Esophagus muscularis mucosa (tissue), 4 donors: ENCODE measurements around the gene ING1. TPM values are rescaled to one million over a fixed set of nuclear protein-coding genes. Genes with fewer than 3 reads are reported as not detected.

ENCODE experiments used
- DNase-seq: peaks from one replicate; pipeline ENCODE4 v3.0.0-alpha.2; 2017; ENCODE audit errors: extremely low spot score
- H3K27ac ChIP-seq, 4 donors: fragments of 200-600 bp; sonication (generic); replicated peaks in 1 of 4; 1 replicate in 3 of 4; 2 replicates in 1 of 4; pipeline ENCODE4 v1.5.1; 2016 to 2019; ENCODE audit warnings: mild to moderate bottlenecking in 1 of 4
- H3K27me3 ChIP-seq, 4 donors: fragments of 200-600 bp; sonication (generic); one replicate each; pipeline versions ENCODE4 v1.5.1 to v1.6.0; 2016 to 2019
- H3K36me3 ChIP-seq, 4 donors: fragments of 200-600 bp; sonication (generic); one replicate each; pipeline ENCODE4 v1.5.1; 2016 to 2019
- H3K4me1 ChIP-seq, 4 donors: fragments of 200-600 bp; sonication (generic); one replicate each; pipeline ENCODE4 v1.5.1; 2016 to 2019
- H3K4me3 ChIP-seq, 4 donors: fragments of 200-600 bp; sonication (generic); 1 replicate in 2 of 4; 2 replicates in 2 of 4; pipeline ENCODE4 v1.5.1; 2016 to 2019; ENCODE audit warnings: mild to moderate bottlenecking in 4 of 4, moderate library complexity in 1 of 4
- H3K9me3 ChIP-seq, 4 donors: fragments of 200-600 bp; sonication (generic); 1 replicate in 3 of 4; 2 replicates in 1 of 4; pipeline ENCODE4 v1.5.1; 2016 to 2019
- CTCF ChIP-seq, 3 experiments: fragments of 200-600 bp in 2 of 3; fragments of 450-650 bp in 1 of 3; sonication (generic) in 2 of 3; IDR thresholded peaks; one replicate each; pipeline ENCODE4 v1.5.1; 2017 to 2019; ENCODE audit warnings: antibody characterized with exemption in 3 of 3, mild to moderate bottlenecking in 2 of 3, moderate library complexity in 1 of 3
- EP300 ChIP-seq: sonication (generic); formaldehyde crosslinking; IDR thresholded peaks from one replicate; pipeline ENCODE4 v1.6.1; 2017; ENCODE audit warnings: antibody characterized with exemption
- POLR2A ChIP-seq: fragments of 450-650 bp; IDR thresholded peaks from one replicate; pipeline ENCODE4 v1.6.1; 2017; ENCODE audit warnings: antibody characterized with exemption, moderate library complexity, mild to moderate bottlenecking, low read depth
- POLR2AphosphoS5 ChIP-seq, 2 donors: sonication (generic); formaldehyde crosslinking; IDR thresholded peaks; one replicate each; pipeline ENCODE4 v1.6.1; 2017; ENCODE audit warnings: antibody characterized with exemption in 2 of 2
- WGBS: methylation state at CpG from one replicate; pipeline ENCODE4 v1.1.5; 2018; 5-methylcytosine and 5-hydroxymethylcytosine counted together
- intact Hi-C: fragments of 100-400 bp; cut with DNase I; formaldehyde crosslinking; loops from one replicate; pipeline ENCODE4 v1.15.1; 2023
- total RNA-seq, 4 donors: library from RNA; depleted of rRNA; stranded (reverse); fragments of >200 nt; gene quantifications; one replicate each; pipeline versions ENCODE4 v1.1.0 to v1.2.1, GENCODE V29; 2016

The ING1 gene
- total RNA-seq, 4 donors from 2014 or later = 17.2 to 25.5 (median 23.2) TPM

- DNase-seq = no peak
- Histone ChIP-seq H3K27me3 (no peaks in the 10 kb centered on the region), H3K9me3 (no peaks in the 10 kb centered on the region), H3K4me1 (no peaks in the 10 kb centered on the region), H3K27ac (no peak overlapping the region), H3K4me3 (no peak overlapping the region), H3K36me3 (no peaks in the 10 kb centered on the region)
- TF ChIP-seq POLR2AphosphoS5 (IDR thresholded peaks at IDR 0.05) (no peak), POLR2A (no peak), CTCF (IDR thresholded peaks at IDR 0.05) (no peak), EP300 (no peak)
- intact Hi-C loops = no loop called here
- WGBS = 89% methylated on average over 5 of the region's 5 CpGs
Measured at GRCh38 chr13:110734561-110734960, 21.1 kb downstream of the ING1 start.

- DNase-seq = no peak
- no peak overlapping the region for H3K4me3 ChIP-seq
- H3K4me1 ChIP-seq = no peaks in the 10 kb centered on the region
- intact Hi-C loops = no loop called here
- H3K27ac ChIP-seq = no peak overlapping the region
- TF ChIP-seq EP300 (no peak), POLR2AphosphoS5 (IDR thresholded peaks at IDR 0.05) (no peak), POLR2A (no peak), CTCF (IDR thresholded peaks at IDR 0.05) (no peak)
- no peaks in the 10 kb centered on the region for H3K9me3 ChIP-seq
- no peaks in the 10 kb centered on the region for H3K36me3 ChIP-seq
- no peaks in the 10 kb centered on the region for H3K27me3 ChIP-seq
Measured at GRCh38 chr13:110737555-110737954, 24.1 kb downstream of the ING1 start.

- Histone ChIP-seq H3K36me3 (no peaks in the 10 kb centered on the region), H3K9me3 (no peaks in the 10 kb centered on the region), H3K4me3 (no peak overlapping the region), H3K4me1 (no peaks in the 10 kb centered on the region), H3K27me3 (no peaks in the 10 kb centered on the region), H3K27ac (no peak overlapping the region)
- 64% methylated on average over 1 of the region's 1 CpG for WGBS
- TF ChIP-seq POLR2AphosphoS5 (IDR thresholded peaks at IDR 0.05) = no peak
- no peak for TF ChIP-seq CTCF (IDR thresholded peaks at IDR 0.05)
- TF ChIP-seq EP300 = no peak
- no peak for TF ChIP-seq POLR2A
- intact Hi-C loops = no loop called here
- no peak for DNase-seq
Measured at GRCh38 chr13:110743687-110744086, 30.2 kb downstream of the ING1 start.

GRCh38 chr13:110746438-110746837 is 32.9 kb downstream of the ING1 start:
- Histone ChIP-seq H3K9me3 (no peaks in the 10 kb centered on the region), H3K36me3 (no peaks in the 10 kb centered on the region), H3K27ac (no peak overlapping the region), H3K4me3 (no peak overlapping the region), H3K4me1 (no peaks in the 10 kb centered on the region), H3K27me3 (no peaks in the 10 kb centered on the region)
- 86% methylated on average over 1 of the region's 1 CpG for WGBS
- intact Hi-C loops = no loop called here
- DNase-seq = no peak
- no peak for TF ChIP-seq POLR2A
- TF ChIP-seq POLR2AphosphoS5 (IDR thresholded peaks at IDR 0.05) = no peak
- TF ChIP-seq EP300 = no peak
- no peak for TF ChIP-seq CTCF (IDR thresholded peaks at IDR 0.05)

GRCh38 chr13:110748271-110748670 is 34.8 kb downstream of the ING1 start:
- Histone ChIP-seq H3K9me3 (no peaks in the 10 kb centered on the region), H3K4me1 (no peaks in the 10 kb centered on the region), H3K27me3 (no peaks in the 10 kb centered on the region), H3K27ac (no peak overlapping the region), H3K36me3 (no peaks in the 10 kb centered on the region), H3K4me3 (no peak overlapping the region)
- no peak for DNase-seq
- WGBS = 93% methylated on average over 4 of the region's 4 CpGs
- intact Hi-C loops = no loop called here
- TF ChIP-seq CTCF (IDR thresholded peaks at IDR 0.05) (no peak), EP300 (no peak), POLR2AphosphoS5 (IDR thresholded peaks at IDR 0.05) (no peak), POLR2A (no peak)
